H9 (cell line): ENCODE measurements around the gene PREX1. TPM values are rescaled to one million over a fixed set of nuclear protein-coding genes. Genes with fewer than 3 reads are reported as not detected.

Experiments
- DNase-seq: peaks from one replicate; pipeline ENCODE4 v3.0.0-alpha.2; 2017
- H2AFZ ChIP-seq: one replicate; pipeline ENCODE4 v1.6.1; 2013; ENCODE audit warnings: mild to moderate bottlenecking, low read length, control low read depth, moderate library complexity
- H2AK5ac ChIP-seq: 2 replicates; pipeline ENCODE4 v1.6.1; 2013; ENCODE audit warnings: low read length, control low read depth, mixed read lengths; ENCODE audit not compliant: insufficient read length
- H2BK120ac ChIP-seq: one replicate; pipeline ENCODE4 v1.6.1; 2013; ENCODE audit warnings: low read depth, mild to moderate bottlenecking, low read length, control low read depth, inconsistent platforms; ENCODE audit not compliant: poor library complexity, severe bottlenecking
- H2BK12ac ChIP-seq: 2 replicates; pipeline ENCODE4 v1.6.1; 2013; ENCODE audit warnings: low read length, control low read depth, mixed read lengths, low read depth; ENCODE audit not compliant: insufficient read length
- H2BK15ac ChIP-seq: 2 replicates; pipeline ENCODE4 v1.6.1; 2013; ENCODE audit warnings: low read depth, low read length, control low read depth
- H2BK20ac ChIP-seq: one replicate; pipeline ENCODE4 v1.6.1; 2013; ENCODE audit warnings: low read depth, mild to moderate bottlenecking, low read length, control low read depth, inconsistent platforms; ENCODE audit not compliant: poor library complexity, severe bottlenecking
- H2BK5ac ChIP-seq: 2 replicates; pipeline ENCODE4 v1.6.1; 2013; ENCODE audit warnings: low read length, control low read depth, mixed read lengths; ENCODE audit not compliant: insufficient read length
- H3K14ac ChIP-seq: 2 replicates; pipeline ENCODE4 v1.6.1; 2013; ENCODE audit warnings: low read length, control low read depth; ENCODE audit not compliant: insufficient read depth
- H3K18ac ChIP-seq: 2 replicates; pipeline ENCODE4 v1.6.1; 2013; ENCODE audit warnings: low read depth, mild to moderate bottlenecking, mixed read lengths, low read length, control low read depth; ENCODE audit not compliant: insufficient read length
- H3K23ac ChIP-seq: 2 replicates; pipeline ENCODE4 v1.6.1; 2013; ENCODE audit warnings: low read length, control low read depth, mixed read lengths, low read depth; ENCODE audit not compliant: insufficient read length
- H3K23me2 ChIP-seq: 2 replicates; pipeline ENCODE4 v1.6.1; 2013; ENCODE audit warnings: low read depth, mild to moderate bottlenecking, mixed read lengths, low read length, control low read depth; ENCODE audit not compliant: insufficient read length, poor library complexity, severe bottlenecking
- H3K27ac ChIP-seq: 2 replicates; pipeline ENCODE4 v1.5.1; 2013; ENCODE audit warnings: low read length, control low read depth, mixed read lengths, low read depth; ENCODE audit not compliant: insufficient read length
- H3K27me3 ChIP-seq: 2 replicates; pipeline ENCODE4 v1.6.1; 2013; ENCODE audit warnings: low read length, control low read depth, inconsistent platforms; ENCODE audit not compliant: insufficient read depth
- H3K4ac ChIP-seq: 2 replicates; pipeline ENCODE4 v1.6.1; 2013; ENCODE audit warnings: low read depth, mild to moderate bottlenecking, control low read depth, inconsistent platforms, low read length, moderate library complexity
- H3K4me1 ChIP-seq: 2 replicates; pipeline ENCODE4 v1.6.1; 2013; ENCODE audit warnings: low read length, control low read depth, inconsistent platforms; ENCODE audit not compliant: insufficient read depth
- H3K4me2 ChIP-seq: 2 replicates; pipeline ENCODE4 v1.6.1; 2013; ENCODE audit warnings: low read length, control low read depth, mixed read lengths; ENCODE audit not compliant: insufficient read length, insufficient read depth
- H3K56ac ChIP-seq: 2 replicates; pipeline ENCODE4 v1.6.1; 2013; ENCODE audit warnings: low read depth, mild to moderate bottlenecking, mixed read lengths, low read length, control low read depth; ENCODE audit not compliant: insufficient read length
- H3K79me1 ChIP-seq: 2 replicates; pipeline ENCODE4 v1.6.1; 2013; ENCODE audit warnings: low read depth, mild to moderate bottlenecking, moderate library complexity, low read length, control low read depth, inconsistent platforms; ENCODE audit not compliant: insufficient read depth, poor library complexity, severe bottlenecking
- H3K79me2 ChIP-seq: 2 replicates; pipeline ENCODE4 v1.6.1; 2013; ENCODE audit warnings: low read length, control low read depth, inconsistent platforms; ENCODE audit not compliant: insufficient read depth
- H3K9ac ChIP-seq: 2 replicates; pipeline ENCODE4 v1.6.1; 2013; ENCODE audit warnings: low read length, control low read depth, mixed read lengths; ENCODE audit not compliant: insufficient read length; ENCODE audit errors: extremely low read depth
- H3K9me3 ChIP-seq: one replicate; pipeline ENCODE4 v1.6.1; 2013; ENCODE audit warnings: low read depth, low read length, inconsistent platforms; ENCODE audit not compliant: control insufficient read depth
- H3T11ph ChIP-seq: one replicate; pipeline ENCODE4 v1.6.1; 2013; ENCODE audit warnings: mild to moderate bottlenecking, low read length, control low read depth, inconsistent platforms
- H4K20me1 ChIP-seq: one replicate; pipeline ENCODE4 v1.6.1; 2013; ENCODE audit not compliant: control insufficient read depth, insufficient read length, insufficient read depth
- H4K5ac ChIP-seq: 2 replicates; pipeline ENCODE4 v1.6.1; 2013; ENCODE audit warnings: low read depth, mild to moderate bottlenecking, mixed read lengths, low read length, control low read depth; ENCODE audit not compliant: insufficient read length
- H4K8ac ChIP-seq: replicated peaks from 2 replicates; pipeline ENCODE4 v1.6.1; 2013; ENCODE audit warnings: low read length, control low read depth, mixed read lengths, low read depth; ENCODE audit not compliant: insufficient read length
- H4K91ac ChIP-seq: 2 replicates; pipeline ENCODE4 v1.6.1; 2013; ENCODE audit warnings: low read depth, mild to moderate bottlenecking, moderate library complexity, mixed read lengths, low read length, control low read depth; ENCODE audit not compliant: insufficient read length
- H3K27ac Mint-ChIP-seq, 3 experiments: 2 replicates in 2 of 3; 3 replicates in 1 of 3; pipeline ENCODE4 v1.8.0; 2020 to 2021; ENCODE audit warnings: mixed read lengths in 3 of 3, mild to moderate bottlenecking in 1 of 3, moderate library complexity in 1 of 3
- H3K27me3 Mint-ChIP-seq: 2 replicates; pipeline ENCODE4 v1.8.0; 2021; ENCODE audit warnings: low read depth, mild to moderate bottlenecking, moderate library complexity, mixed read lengths
- H3K36me3 Mint-ChIP-seq, 3 experiments: 2 replicates in 2 of 3; 3 replicates in 1 of 3; pipeline ENCODE4 v1.8.0; 2020 to 2021; ENCODE audit warnings: low read depth in 3 of 3, mixed read lengths in 3 of 3; ENCODE audit not compliant: insufficient read depth in 1 of 3
- H3K4me1 Mint-ChIP-seq, 2 experiments: 2 replicates each; pipeline ENCODE4 v1.8.0; 2020; ENCODE audit warnings: mixed read lengths in 2 of 2
- H3K4me3 Mint-ChIP-seq, 2 experiments: 2 replicates in 1 of 2; 3 replicates in 1 of 2; pipeline ENCODE4 v1.8.0; 2020 to 2021; ENCODE audit warnings: mild to moderate bottlenecking in 2 of 2, mixed read lengths in 2 of 2, moderate library complexity in 1 of 2
- H3K9me3 Mint-ChIP-seq, 2 experiments: 2 replicates in 1 of 2; 3 replicates in 1 of 2; pipeline ENCODE4 v1.8.0; 2020; ENCODE audit warnings: mild to moderate bottlenecking in 2 of 2, mixed read lengths in 2 of 2, moderate library complexity in 1 of 2
- WGBS: extraction: QIAGEN DNeasy Blood & Tissue Kit; methylation state at CpG from one replicate; pipeline ENCODE4 v1.1.7; 2013; ENCODE audit warnings: missing lambda C conversion rate, low lambda C conversion rate, mixed read lengths; ENCODE audit not compliant: insufficient read length; ENCODE audit errors: extremely low coverage; 5-methylcytosine and 5-hydroxymethylcytosine counted together
- total RNA-seq: library from RNA; stranded (reverse); gene quantifications from 2 replicates; pipeline ENCODE4 v1.2.1, GENCODE V29; 2021
- TF ChIP-seq, protein P1 (sequence below): fragments of 200-600 bp; sonication (generic); conservative IDR thresholded peaks from 3 replicates; pipeline ENCODE4 v1.8.0; 2021; ENCODE audit warnings: antibody characterized with exemption, mild to moderate bottlenecking

The PREX1 gene
- total RNA-seq, 1 experiment from 2014 or later = 6.6 TPM

GRCh38 chr20:48615871-48616270, 211.9 kb downstream of the PREX1 start:
- H3K4me2 ChIP-seq = no peak overlapping the region
- no peak overlapping the region for H3K9ac ChIP-seq
- WGBS = no CpG with 5 or more reads among the region's 3 CpGs
- no peaks in the 10 kb centered on the region for H3K23me2 ChIP-seq
- H3K79me2 ChIP-seq = no peaks in the 10 kb centered on the region
- H3K27ac ChIP-seq = no peak overlapping the region
- no peak overlapping the region for H4K8ac ChIP-seq
- no peak for DNase-seq
- no peak overlapping the region for H4K91ac ChIP-seq
- TF ChIP-seq, protein P1, sequence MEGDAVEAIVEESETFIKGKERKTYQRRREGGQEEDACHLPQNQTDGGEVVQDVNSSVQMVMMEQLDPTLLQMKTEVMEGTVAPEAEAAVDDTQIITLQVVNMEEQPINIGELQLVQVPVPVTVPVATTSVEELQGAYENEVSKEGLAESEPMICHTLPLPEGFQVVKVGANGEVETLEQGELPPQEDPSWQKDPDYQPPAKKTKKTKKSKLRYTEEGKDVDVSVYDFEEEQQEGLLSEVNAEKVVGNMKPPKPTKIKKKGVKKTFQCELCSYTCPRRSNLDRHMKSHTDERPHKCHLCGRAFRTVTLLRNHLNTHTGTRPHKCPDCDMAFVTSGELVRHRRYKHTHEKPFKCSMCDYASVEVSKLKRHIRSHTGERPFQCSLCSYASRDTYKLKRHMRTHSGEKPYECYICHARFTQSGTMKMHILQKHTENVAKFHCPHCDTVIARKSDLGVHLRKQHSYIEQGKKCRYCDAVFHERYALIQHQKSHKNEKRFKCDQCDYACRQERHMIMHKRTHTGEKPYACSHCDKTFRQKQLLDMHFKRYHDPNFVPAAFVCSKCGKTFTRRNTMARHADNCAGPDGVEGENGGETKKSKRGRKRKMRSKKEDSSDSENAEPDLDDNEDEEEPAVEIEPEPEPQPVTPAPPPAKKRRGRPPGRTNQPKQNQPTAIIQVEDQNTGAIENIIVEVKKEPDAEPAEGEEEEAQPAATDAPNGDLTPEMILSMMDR = no peak
- no peak overlapping the region for H2BK20ac ChIP-seq
- H3K4ac ChIP-seq = no peak overlapping the region
- H3K14ac ChIP-seq = no peak overlapping the region
- no peaks in the 10 kb centered on the region; the same call in 1 of the 2 replicates for H3K27me3 Mint-ChIP-seq
- H2AFZ ChIP-seq = no peak overlapping the region
- no peaks in the 10 kb centered on the region for H4K20me1 ChIP-seq
- H3K4me1 Mint-ChIP-seq = peaks cover 0 to 9% of the 10 kb centered on the region in 2 experiments; a peak in 1 of 4 replicates
- H3K4me3 Mint-ChIP-seq = no peak overlapping the region
- no peak overlapping the region for H4K5ac ChIP-seq
- no peaks in the 10 kb centered on the region for H3K36me3 Mint-ChIP-seq
- no peak overlapping the region for H3K23ac ChIP-seq
- no peak overlapping the region for H2BK5ac ChIP-seq
- no peak overlapping the region for H2BK12ac ChIP-seq
- no peaks in the 10 kb centered on the region for H3K9me3 ChIP-seq
- H3K79me1 ChIP-seq = no peaks in the 10 kb centered on the region
- H3K27me3 ChIP-seq = no peaks in the 10 kb centered on the region
- no peaks in the 10 kb centered on the region for H3K4me1 ChIP-seq
- H3K56ac ChIP-seq = no peak overlapping the region
- H2BK120ac ChIP-seq = no peak overlapping the region
- no peak overlapping the region for H2AK5ac ChIP-seq
- no peaks in the 10 kb centered on the region; a peak in 2 of 5 replicates for H3K9me3 Mint-ChIP-seq
- no peak overlapping the region for H2BK15ac ChIP-seq
- H3T11ph ChIP-seq = no peak overlapping the region
- H3K18ac ChIP-seq = no peak overlapping the region
- H3K27ac Mint-ChIP-seq = no peak overlapping the region
